ENCODE results near the gene AMT. TPM values are rescaled to one million over a fixed set of nuclear protein-coding genes. Genes with fewer than 3 reads are reported as not detected.
"Not testable (repeated sequence)": the region's sequence is repeated elsewhere in the genome, so short reads cannot be mapped to it uniquely, and the experiment has no call there.

AMT gene
- total RNA-seq, 1 experiment from 2014 or later: 0.26 TPM

GRCh38 chr3:49412632-49413337 is 9.5 kb downstream of the AMT start:
- DNase-seq: no peak

GRCh38 chr3:49411968-49412631 is 10.2 kb downstream of the AMT start, which contains the start of the genes RHOA and TCTA:
Gene RHOA (minus strand): TSS chr3:49411976. CDS start chr3:49375589, 36,387 bp downstream.
Gene TCTA (plus strand): TSS chr3:49412423. CDS start chr3:49412427, 4 bp downstream.
- Histone ChIP-seq H3K27me3 (no peaks in the 10 kb centered on the region), H3K4me3 (peak within 1 kb of the TSS; percentile 63), H3K9me3 (replicated peaks) (no peaks in the 10 kb centered on the region), H3K36me3 (peaks cover 6% of the 10 kb centered on the region; the same call in 1 of the 2 replicates), H3K27ac (peak within 1 kb of the TSS; percentile 62), H3K4me1 (peaks cover 29% of the 10 kb centered on the region)
- peak; percentile 99 to 100 for DNase-seq

More at GRCh38 chr3:49412632-49413337, 9.5 kb downstream of the AMT start:
- H3K27me3 ChIP-seq: no peaks in the 10 kb centered on the region
- peak overlapping the region; percentile 63 for H3K4me3 ChIP-seq
- peaks cover 31% of the 10 kb centered on the region for H3K4me1 ChIP-seq
- H3K36me3 ChIP-seq: peaks cover 6% of the 10 kb centered on the region; the same call in 1 of the 2 replicates
- H3K9me3 ChIP-seq (replicated peaks): no peaks in the 10 kb centered on the region
- H3K27ac ChIP-seq: peak overlapping the region; percentile 56

DNA sequence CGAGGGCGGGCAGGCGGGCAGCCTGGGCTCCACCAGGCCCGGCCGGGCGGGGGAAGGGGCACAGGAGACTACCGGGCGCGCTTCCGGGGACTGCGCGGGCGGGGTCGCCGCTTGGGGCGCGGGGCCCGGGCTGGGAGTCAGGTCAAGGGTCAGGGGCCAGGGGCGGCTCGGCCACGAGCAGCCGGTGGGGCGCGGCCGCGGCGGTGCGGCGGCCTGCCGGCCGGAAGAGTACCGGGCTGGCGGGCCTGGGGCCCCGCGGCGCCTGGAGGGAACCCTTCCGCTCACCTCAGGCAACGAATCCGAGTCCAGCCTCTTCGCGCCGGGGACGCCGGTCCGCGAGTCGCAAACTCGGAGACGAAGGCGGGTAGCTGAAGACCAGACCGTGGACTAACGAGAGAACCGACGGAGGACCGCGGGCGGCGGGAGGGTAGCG is 10.7 kb downstream of the AMT start:
- H3K36me3 ChIP-seq: peaks cover 6% of the 10 kb centered on the region; the same call in 1 of the 2 replicates
- DNase-seq: peak; percentile 26 to 38

DNA sequence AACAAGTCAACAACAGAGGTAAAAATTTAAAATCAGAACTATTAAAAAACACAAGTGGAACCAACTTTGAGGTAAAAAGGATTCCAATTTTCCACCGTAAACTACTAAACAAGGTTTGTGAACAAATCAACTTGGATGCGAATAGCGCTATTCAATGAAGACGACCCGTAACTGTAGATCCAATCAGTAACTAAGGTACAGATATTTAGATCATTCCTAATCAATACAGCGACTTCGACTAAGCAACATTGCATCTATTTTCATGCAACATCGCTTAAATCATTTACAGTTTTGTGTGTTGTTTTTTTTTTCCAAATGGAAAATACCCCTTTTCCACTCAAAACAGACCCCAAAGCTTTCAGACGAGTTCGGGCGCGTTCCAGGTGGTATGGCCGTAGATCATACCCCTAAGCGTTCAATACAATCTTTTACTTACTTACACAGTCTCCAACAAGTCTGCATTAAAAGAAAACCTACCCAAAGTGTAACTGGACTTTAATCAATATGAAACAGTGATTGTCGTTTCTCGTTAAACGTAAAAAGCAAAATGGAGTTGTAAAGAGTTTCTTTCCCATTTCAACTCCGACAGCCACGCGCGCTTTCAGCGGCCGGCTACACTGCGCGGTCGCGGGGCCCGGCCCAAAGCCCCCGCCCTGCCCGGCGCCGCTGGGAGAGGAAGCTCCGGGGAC is 11.3 kb downstream of the AMT start:
- Histone ChIP-seq H3K4me1 (peaks cover 25% of the 10 kb centered on the region), H3K27ac (peak overlapping the region; percentile 62), H3K36me3 (peaks cover 6% of the 10 kb centered on the region; the same call in 1 of the 2 replicates), H3K4me3 (peak overlapping the region; percentile 63), H3K27me3 (no peaks in the 10 kb centered on the region), H3K9me3 (replicated peaks) (no peaks in the 10 kb centered on the region)
- DNase-seq: no peak

More for the DNA sequence above, 10.7 kb downstream of the AMT start:
- H3K27ac ChIP-seq: peak overlapping the region; percentile 62
- H3K4me3 ChIP-seq: peak overlapping the region; percentile 63
- H3K27me3 ChIP-seq: no peaks in the 10 kb centered on the region
- H3K4me1 ChIP-seq: peaks cover 27% of the 10 kb centered on the region
- H3K9me3 ChIP-seq (replicated peaks): no peaks in the 10 kb centered on the region

GRCh38 chr3:49410066-49410845 is 12.0 kb downstream of the AMT start:
- Histone ChIP-seq H3K36me3 (peaks cover 6% of the 10 kb centered on the region; the same call in 1 of the 2 replicates), H3K4me1 (peaks cover 17% of the 10 kb centered on the region), H3K27ac (no peak overlapping the region; the same call in 1 of the 2 replicates), H3K27me3 (no peaks in the 10 kb centered on the region), H3K9me3 (replicated peaks) (no peaks in the 10 kb centered on the region), H3K4me3 (peak overlapping the region; percentile 63)
- no peak for DNase-seq

- Histone ChIP-seq H3K27ac (no peak overlapping the region), H3K9me3 (replicated peaks) (no peaks in the 10 kb centered on the region), H3K4me3 (no peak overlapping the region), H3K4me1 (peaks cover 14% of the 10 kb centered on the region; the same call in 1 of the 2 replicates), H3K27me3 (no peaks in the 10 kb centered on the region), H3K36me3 (peaks cover 9% of the 10 kb centered on the region; the same call in 1 of the 2 replicates)
- no peak for DNase-seq
Observed at GRCh38 chr3:49406571-49407565, 15.4 kb downstream of the AMT start.

DNA sequence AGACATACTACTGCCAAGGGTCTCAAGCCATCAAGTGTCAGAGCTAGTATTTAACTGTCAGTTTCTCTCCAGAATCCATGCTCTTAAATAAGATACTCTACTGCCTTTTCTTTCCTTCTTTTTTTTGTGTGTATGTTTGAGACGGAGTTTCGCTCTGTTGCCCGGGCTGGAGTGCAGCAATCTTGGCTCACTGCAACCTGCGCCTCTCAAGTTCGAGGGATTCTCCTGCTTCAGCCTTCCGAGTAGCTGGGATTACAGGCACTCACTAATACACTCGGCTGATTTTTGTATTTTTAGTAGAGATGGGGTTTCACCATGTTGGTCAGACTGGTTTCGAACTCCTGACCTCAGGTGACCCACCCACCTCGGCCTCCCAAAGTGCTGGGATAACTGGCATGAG is 16.7 kb downstream of the AMT start:
- H3K4me3 ChIP-seq; H3K9me3 ChIP-seq (replicated peaks); DNase-seq; H3K27me3 ChIP-seq; H3K27ac ChIP-seq: not testable (repeated sequence)
- peaks cover 11% of the 10 kb centered on the region for H3K36me3 ChIP-seq
- H3K4me1 ChIP-seq: peaks cover 12% of the 10 kb centered on the region; the same call in 1 of the 2 replicates

DNA sequence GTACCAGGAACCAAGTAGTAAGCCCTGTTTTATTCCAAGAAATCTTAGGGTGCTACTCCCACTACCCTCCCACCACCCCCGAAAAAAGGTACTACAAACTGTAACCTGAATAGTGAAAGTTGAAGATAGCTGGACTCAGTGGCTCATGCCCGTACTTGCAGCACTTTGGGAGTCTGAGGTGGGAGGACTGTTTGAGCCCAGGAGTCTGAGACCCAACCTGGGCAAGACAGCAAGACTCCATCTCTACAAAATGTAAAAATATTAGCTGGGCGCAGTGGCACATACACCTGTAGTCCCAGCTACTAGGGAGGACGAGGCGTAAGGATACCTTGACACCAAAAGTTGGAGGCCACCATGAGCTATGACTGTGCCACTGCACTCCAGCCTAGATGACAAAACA is 18.4 kb downstream of the AMT start:
- Histone ChIP-seq H3K27ac (no peak overlapping the region), H3K36me3 (peaks cover 7% of the 10 kb centered on the region), H3K4me3 (no peak overlapping the region), H3K4me1 (0 out of 2 replicates have a peak, but pooled peaks cover 5% of the 10 kb centered on the region), H3K9me3 (replicated peaks) (no peaks in the 10 kb centered on the region), H3K27me3 (no peaks in the 10 kb centered on the region)
- no peak for DNase-seq

DNA sequence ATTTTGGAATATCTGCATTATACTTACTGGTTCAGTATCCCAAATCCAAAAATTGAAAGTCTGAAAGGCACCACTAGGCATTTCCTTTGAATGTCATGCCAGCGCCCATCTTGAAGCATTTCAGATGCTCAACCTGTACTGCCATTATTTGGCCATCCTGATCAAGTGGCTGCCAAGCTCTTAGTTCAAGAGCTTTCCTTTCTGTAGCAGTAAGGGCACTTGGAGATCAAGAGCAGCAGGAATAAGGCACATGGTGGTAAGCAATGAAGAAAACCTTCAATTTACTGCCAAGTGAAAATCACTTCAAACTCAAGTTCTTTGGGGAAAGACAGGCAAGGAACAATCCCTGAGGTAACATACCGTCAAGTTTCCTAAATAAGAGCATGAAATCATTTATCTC is 20.5 kb downstream of the AMT start:
- Histone ChIP-seq H3K27me3 (no peaks in the 10 kb centered on the region), H3K27ac (no peak overlapping the region), H3K36me3 (peaks cover 7% of the 10 kb centered on the region), H3K9me3 (replicated peaks) (no peaks in the 10 kb centered on the region), H3K4me3 (no peak overlapping the region), H3K4me1 (0 out of 2 replicates have a peak, but pooled peaks cover 3% of the 10 kb centered on the region)
- DNase-seq: no peak

DNA sequence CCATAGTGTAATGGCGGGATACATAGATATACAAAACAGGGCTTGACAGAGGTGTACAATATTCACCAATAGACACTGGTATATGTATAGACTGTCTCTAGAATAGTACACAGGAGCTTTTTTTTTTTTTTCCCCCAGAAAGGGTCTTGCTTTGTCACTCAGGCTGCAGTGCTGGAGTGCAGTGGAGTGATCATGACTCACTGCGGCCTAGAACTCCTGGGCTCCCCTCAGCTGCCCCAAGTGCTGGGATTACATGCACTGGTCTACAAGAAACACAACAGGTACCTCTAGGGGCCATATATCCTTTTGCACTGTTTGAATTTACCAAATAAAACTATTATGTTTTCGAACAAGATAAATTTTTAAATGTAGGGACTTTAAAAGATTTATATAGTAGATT is 22.8 kb downstream of the AMT start:
- H3K27me3 ChIP-seq: no peaks in the 10 kb centered on the region
- no peaks in the 10 kb centered on the region for H3K4me1 ChIP-seq
- DNase-seq: no peak
- peaks cover 22% of the 10 kb centered on the region for H3K36me3 ChIP-seq
- no peak overlapping the region for H3K27ac ChIP-seq
- no peaks in the 10 kb centered on the region for H3K9me3 ChIP-seq (replicated peaks)
- no peak overlapping the region for H3K4me3 ChIP-seq

- no peaks in the 10 kb centered on the region for H3K27me3 ChIP-seq
- H3K4me3 ChIP-seq: no peak overlapping the region
- peaks cover 24% of the 10 kb centered on the region for H3K36me3 ChIP-seq
- no peaks in the 10 kb centered on the region for H3K9me3 ChIP-seq (replicated peaks)
- no peaks in the 10 kb centered on the region for H3K4me1 ChIP-seq
- DNase-seq: peak in 1 of 2 experiments; percentile 54
- no peak overlapping the region for H3K27ac ChIP-seq
Observed at GRCh38 chr3:49397470-49397869, 24.8 kb downstream of the AMT start.

- H3K27me3 ChIP-seq; H3K4me3 ChIP-seq; H3K27ac ChIP-seq; H3K4me1 ChIP-seq; DNase-seq; H3K9me3 ChIP-seq (replicated peaks): not testable (repeated sequence)
- peaks cover 25% of the 10 kb centered on the region for H3K36me3 ChIP-seq
Observed at GRCh38 chr3:49391310-49391709, 31.0 kb downstream of the AMT start.

GRCh38 chr3:49389297-49389696 is 33.0 kb downstream of the AMT start:
- no peaks in the 10 kb centered on the region for H3K4me1 ChIP-seq

More at GRCh38 chr3:49389297-49389696, 33.0 kb downstream of the AMT start:
- DNase-seq: no peak
- no peaks in the 10 kb centered on the region for H3K27me3 ChIP-seq
- no peak overlapping the region for H3K4me3 ChIP-seq
- H3K36me3 ChIP-seq: peaks cover 9% of the 10 kb centered on the region; the same call in 1 of the 2 replicates
- no peak overlapping the region for H3K27ac ChIP-seq
- H3K9me3 ChIP-seq (replicated peaks): peaks cover 4% of the 10 kb centered on the region; the same call in 1 of the 2 replicates
